Midbrain (tissue), 1 donor: Measurements from ENCODE around the gene ARHGEF10L.
A peak's percentile ranks its signal among the peaks of the same experiment; 100 is the strongest.
"Not testable (repeated sequence)": the region's sequence is repeated elsewhere in the genome, so short reads cannot be mapped to it uniquely, and the experiment has no call there.

Experiments used
- DNase-seq: peaks from one replicate; lab custom pipeline; 2025; lab: John Stamatoyannopoulos, UW

Gene ARHGEF10L

GRCh38 chr1:17736625-17737024 is 197.1 kb downstream of the ARHGEF10L start:
- DNase-seq: no peak

GRCh38 chr1:17739050-17739449 is 199.6 kb downstream of the ARHGEF10L start:
- DNase-seq: no peak

DNA sequence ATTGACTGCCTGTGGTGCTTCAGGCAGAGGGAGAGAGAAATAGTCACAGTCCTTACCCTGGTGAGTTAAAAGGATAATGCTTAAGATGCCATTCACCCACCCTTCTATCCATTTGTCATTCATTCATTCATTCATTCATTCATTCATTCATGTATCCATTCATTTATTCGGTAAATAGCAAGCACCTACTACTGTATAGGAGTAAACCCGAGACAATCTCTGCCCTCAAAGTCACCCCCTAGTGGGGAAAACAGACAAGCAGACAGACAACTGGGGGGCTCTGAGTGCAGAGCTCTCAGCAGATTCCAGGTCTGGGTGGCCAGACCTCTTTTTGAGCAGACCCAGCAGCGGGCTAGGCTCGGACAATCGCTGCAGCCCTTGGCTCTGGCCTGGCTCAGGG is 201.6 kb downstream of the ARHGEF10L start:
- DNase-seq: no peak

GRCh38 chr1:17742583-17742982 is 203.1 kb downstream of the ARHGEF10L start:
- DNase-seq: peak; percentile 1

- DNase-seq: no peak
Measured at GRCh38 chr1:17743008-17743647, 203.6 kb downstream of the ARHGEF10L start.

DNA sequence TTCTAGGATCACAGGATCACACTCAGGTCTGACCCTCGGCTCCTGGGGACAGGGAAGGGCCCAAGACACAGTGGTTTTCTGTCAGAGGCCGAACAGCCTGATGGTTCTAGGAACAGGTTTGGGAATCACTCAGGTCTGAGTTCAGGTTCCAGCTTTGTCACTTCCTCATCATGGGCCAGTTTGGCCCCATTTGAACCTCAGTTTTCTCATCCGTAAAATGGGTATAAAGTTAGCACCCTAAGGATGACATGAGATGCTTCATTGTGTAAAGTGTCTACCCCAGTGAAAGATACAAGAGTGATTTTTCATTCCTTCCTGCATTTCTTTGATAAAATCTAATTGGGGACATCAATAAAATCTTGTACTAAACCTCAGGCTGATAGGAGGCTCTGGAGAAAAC is 204.4 kb downstream of the ARHGEF10L start:
- no peak for DNase-seq

DNA sequence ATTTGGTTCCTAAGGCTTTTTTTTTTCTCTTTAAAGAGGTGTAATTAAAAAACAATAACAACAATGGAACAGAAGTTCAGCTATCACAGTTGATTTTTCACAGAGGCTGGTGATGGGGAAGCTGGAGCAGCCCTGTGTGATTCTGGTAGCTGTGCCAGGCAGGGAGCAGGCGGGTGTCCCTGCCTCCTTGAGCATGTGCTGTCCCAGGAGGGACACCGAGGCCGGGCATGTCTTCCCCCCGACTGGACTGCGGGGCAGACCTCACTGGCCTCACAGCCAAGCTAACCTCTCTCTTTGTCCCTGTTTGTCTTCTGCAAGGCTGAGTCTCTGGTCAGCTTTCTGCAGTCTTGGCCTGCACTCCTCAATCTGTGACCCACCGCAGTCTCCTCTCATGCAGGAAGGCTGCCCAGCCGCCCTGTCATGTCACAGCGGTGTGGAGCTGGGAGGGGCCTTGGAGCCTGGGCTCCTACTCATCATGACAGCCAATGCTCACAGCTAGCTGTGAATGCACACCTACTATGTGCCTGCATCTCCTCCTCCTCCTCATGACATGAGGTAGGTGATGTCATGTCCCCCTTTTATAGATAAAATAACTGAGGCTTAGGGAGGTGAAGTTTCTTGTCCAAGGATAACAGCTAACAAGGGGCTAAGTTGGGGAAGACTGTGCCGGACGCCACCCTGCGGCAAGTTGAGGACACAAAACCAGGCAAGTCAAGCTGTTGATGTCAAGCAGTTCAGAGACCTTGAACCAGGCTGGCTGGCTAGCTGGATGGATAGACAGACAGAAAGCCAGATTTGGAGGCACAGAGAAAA is 205.4 kb downstream of the ARHGEF10L start:
- no peak for DNase-seq

DNA sequence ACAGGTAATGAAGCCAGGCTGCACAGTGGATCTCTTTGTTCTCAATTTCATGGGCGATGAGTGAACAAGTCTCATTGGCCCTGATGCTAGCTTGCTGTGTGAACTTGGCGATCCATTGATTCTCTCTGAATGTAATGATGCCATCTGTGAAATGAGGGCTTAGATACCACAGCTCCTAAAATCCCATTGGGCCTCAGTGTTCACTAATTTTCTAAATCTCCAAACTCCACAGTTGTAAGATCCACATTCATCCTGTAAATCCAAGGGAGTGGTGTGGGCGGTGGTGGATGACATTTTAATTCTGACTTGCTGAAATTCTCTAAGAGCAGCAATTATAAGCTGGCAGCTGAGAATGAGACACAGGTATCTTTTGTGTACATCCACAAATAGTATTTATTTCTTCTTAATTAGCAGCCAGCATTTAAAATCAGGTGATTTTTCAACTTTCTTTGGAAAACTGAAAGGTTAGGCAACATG is 206.0 kb downstream of the ARHGEF10L start:
- DNase-seq: no peak

GRCh38 chr1:17746281-17746680 is 206.8 kb downstream of the ARHGEF10L start:
- DNase-seq: not testable (repeated sequence)

DNA sequence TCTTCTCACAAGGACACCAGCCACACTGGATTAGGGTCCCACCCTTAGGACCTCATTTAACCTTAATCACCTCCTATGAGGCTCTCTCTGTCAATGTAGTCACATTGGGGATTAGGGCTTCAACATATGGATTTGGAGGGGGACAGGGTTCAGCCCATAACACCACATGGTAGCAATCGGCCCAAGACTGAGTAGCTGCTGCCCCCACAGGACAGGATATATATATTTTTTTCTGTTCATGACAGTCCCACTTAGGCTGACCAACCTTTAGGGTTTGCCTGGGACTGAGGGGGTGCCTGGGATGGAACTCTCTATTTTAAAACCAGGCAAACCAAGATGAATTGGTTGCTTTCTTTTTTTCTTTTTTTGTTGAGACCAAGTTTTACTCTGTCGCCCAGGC is 207.4 kb downstream of the ARHGEF10L start:
- no peak for DNase-seq
